Suprapubic skin (tissue), 4 donors: ENCODE results near the gene EVL. TPM values are rescaled to one million over a fixed set of nuclear protein-coding genes. Genes with fewer than 3 reads are reported as not detected.

ENCODE experiments used
- DNase-seq, 2 donors: peaks; one replicate each; pipeline ENCODE4 v3.0.0-alpha.2; 2019; ENCODE audit warnings: low spot score in 2 of 2
- H3K27ac ChIP-seq: fragments of 200-600 bp; sonication (generic); one replicate; pipeline ENCODE4 v1.5.1; 2019
- H3K27me3 ChIP-seq: fragments of 200-600 bp; sonication (generic); one replicate; pipeline ENCODE4 v1.5.1; 2019
- H3K36me3 ChIP-seq: fragments of 200-600 bp; sonication (generic); one replicate; pipeline ENCODE4 v1.5.1; 2019
- H3K4me1 ChIP-seq: fragments of 200-600 bp; sonication (generic); one replicate; pipeline ENCODE4 v1.5.1; 2019
- H3K4me3 ChIP-seq: fragments of 200-600 bp; sonication (generic); one replicate; pipeline ENCODE4 v1.5.1; 2019; ENCODE audit warnings: mild to moderate bottlenecking
- H3K9me3 ChIP-seq: fragments of 200-600 bp; sonication (generic); one replicate; pipeline ENCODE4 v1.5.1; 2019
- CTCF ChIP-seq, 2 donors: fragments of 200-600 bp in 1 of 2; fragments of 450-650 bp in 1 of 2; sonication (generic) in 1 of 2; IDR thresholded peaks; one replicate each; pipeline ENCODE4 v1.5.1; 2016 to 2019; ENCODE audit warnings: antibody characterized with exemption in 2 of 2, mild to moderate bottlenecking in 1 of 2, moderate library complexity in 1 of 2
- EP300 ChIP-seq: sonication (generic); formaldehyde crosslinking; IDR thresholded peaks from one replicate; pipeline ENCODE4 v1.6.1; 2017; ENCODE audit warnings: antibody characterized with exemption
- POLR2A ChIP-seq, 2 donors: fragments of 450-650 bp; IDR thresholded peaks; one replicate each; pipeline ENCODE4 v1.6.1; 2017; ENCODE audit warnings: antibody characterized with exemption in 2 of 2, mild to moderate bottlenecking in 2 of 2, moderate library complexity in 2 of 2
- POLR2AphosphoS5 ChIP-seq, 3 donors: sonication (generic); formaldehyde crosslinking; IDR thresholded peaks; one replicate each; pipeline ENCODE4 v1.6.1; 2017; ENCODE audit warnings: antibody characterized with exemption in 3 of 3
- WGBS: methylation state at CpG from one replicate; pipeline ENCODE4 v1.1.5; 2018; 5-methylcytosine and 5-hydroxymethylcytosine counted together
- total RNA-seq, 4 donors: library from RNA; depleted of rRNA; stranded (reverse); fragments of >200 nt; gene quantifications; one replicate each; pipeline ENCODE4 v1.1.0, GENCODE V29; 2016

EVL gene
- total RNA-seq, 4 donors from 2014 or later, result 48.8 to 80.0 (median 61.4) TPM

- TF ChIP-seq POLR2A (IDR thresholded peaks at IDR 0.05) (no peak), EP300 (no peak), POLR2AphosphoS5 (IDR thresholded peaks at IDR 0.05) (no peak)
- WGBS, result 82% methylated on average over 6 of the region's 6 CpGs
- Histone ChIP-seq H3K9me3 (no peaks in the 10 kb centered on the region), H3K4me3 (no peak overlapping the region), H3K4me1 (peaks cover 4% of the 10 kb centered on the region), H3K27me3 (no peaks in the 10 kb centered on the region), H3K36me3 (peaks cover 14% of the 10 kb centered on the region), H3K27ac (no peak overlapping the region)
- DNase-seq, result no peak
Observed at GRCh38 chr14:100093319-100093718, 28.1 kb downstream of the EVL start.

GRCh38 chr14:100096656-100097055 lies 31.4 kb downstream of the EVL start:
- no peak for DNase-seq
- no peak overlapping the region for H3K27ac ChIP-seq
- peaks cover 4% of the 10 kb centered on the region for H3K4me1 ChIP-seq
- 65% methylated on average over 3 of the region's 3 CpGs for WGBS
- H3K9me3 ChIP-seq, result no peaks in the 10 kb centered on the region
- peaks cover 15% of the 10 kb centered on the region for H3K36me3 ChIP-seq
- H3K27me3 ChIP-seq, result no peaks in the 10 kb centered on the region
- H3K4me3 ChIP-seq, result no peak overlapping the region
- TF ChIP-seq EP300 (no peak), POLR2A (IDR thresholded peaks at IDR 0.05) (no peak), POLR2AphosphoS5 (IDR thresholded peaks at IDR 0.05) (no peak), CTCF (IDR thresholded peaks at IDR 0.05) (no peak)

- TF ChIP-seq POLR2AphosphoS5 (IDR thresholded peaks at IDR 0.05) (no peak), EP300 (no peak), CTCF (IDR thresholded peaks at IDR 0.05) (no peak), POLR2A (IDR thresholded peaks at IDR 0.05) (no peak)
- 96% methylated on average over 8 of the region's 8 CpGs for WGBS
- peak in 1 of 2 donors; percentile 22 for DNase-seq
- Histone ChIP-seq H3K9me3 (no peaks in the 10 kb centered on the region), H3K27me3 (no peaks in the 10 kb centered on the region), H3K27ac (no peak overlapping the region), H3K4me1 (peaks cover 11% of the 10 kb centered on the region), H3K36me3 (peaks cover 15% of the 10 kb centered on the region), H3K4me3 (no peak overlapping the region)
Observed at GRCh38 chr14:100098171-100098570, 32.9 kb downstream of the EVL start.

- Histone ChIP-seq H3K4me1 (peaks cover 31% of the 10 kb centered on the region), H3K27ac (no peak overlapping the region)
Observed at GRCh38 chr14:100100032-100100703, 34.9 kb downstream of the EVL start.

GRCh38 chr14:100102156-100102785 lies 37.0 kb downstream of the EVL start:
- no peak overlapping the region for H3K4me3 ChIP-seq
- no peaks in the 10 kb centered on the region for H3K27me3 ChIP-seq
- peak overlapping the region; percentile 34 for H3K27ac ChIP-seq
- TF ChIP-seq CTCF (IDR thresholded peaks at IDR 0.05) (no peak), POLR2AphosphoS5 (IDR thresholded peaks at IDR 0.05) (no peak), POLR2A (IDR thresholded peaks at IDR 0.05) (no peak), EP300 (no peak)
- H3K4me1 ChIP-seq, result peaks cover 43% of the 10 kb centered on the region
- peaks cover 15% of the 10 kb centered on the region for H3K36me3 ChIP-seq
- peak in 1 of 2 donors; percentile 42 for DNase-seq
- WGBS, result 88% methylated on average over 8 of the region's 8 CpGs
- H3K9me3 ChIP-seq, result no peaks in the 10 kb centered on the region

More at GRCh38 chr14:100100032-100100703, 34.9 kb downstream of the EVL start:
- peak in 1 of 2 donors; percentile 26 for DNase-seq
- H3K4me3 ChIP-seq, result no peak overlapping the region
- WGBS, result 90% methylated on average over 14 of the region's 14 CpGs
- peaks cover 15% of the 10 kb centered on the region for H3K36me3 ChIP-seq
- no peaks in the 10 kb centered on the region for H3K27me3 ChIP-seq
- H3K9me3 ChIP-seq, result no peaks in the 10 kb centered on the region
- TF ChIP-seq CTCF (IDR thresholded peaks at IDR 0.05) (no peak), POLR2AphosphoS5 (IDR thresholded peaks at IDR 0.05) (no peak), POLR2A (IDR thresholded peaks at IDR 0.05) (no peak), EP300 (no peak)
